HG03135 (cell line): Measurements from ENCODE around the gene HCK.

ENCODE experiments used
- ATAC-seq: cut with Tn5 transposase; IDR thresholded peaks from one replicate; pipeline ENCODE4 v1.9.1; 2021; ENCODE audit warnings: mild to moderate bottlenecking, moderate library complexity; ENCODE audit not compliant: unreplicated experiment

The HCK gene

DNA sequence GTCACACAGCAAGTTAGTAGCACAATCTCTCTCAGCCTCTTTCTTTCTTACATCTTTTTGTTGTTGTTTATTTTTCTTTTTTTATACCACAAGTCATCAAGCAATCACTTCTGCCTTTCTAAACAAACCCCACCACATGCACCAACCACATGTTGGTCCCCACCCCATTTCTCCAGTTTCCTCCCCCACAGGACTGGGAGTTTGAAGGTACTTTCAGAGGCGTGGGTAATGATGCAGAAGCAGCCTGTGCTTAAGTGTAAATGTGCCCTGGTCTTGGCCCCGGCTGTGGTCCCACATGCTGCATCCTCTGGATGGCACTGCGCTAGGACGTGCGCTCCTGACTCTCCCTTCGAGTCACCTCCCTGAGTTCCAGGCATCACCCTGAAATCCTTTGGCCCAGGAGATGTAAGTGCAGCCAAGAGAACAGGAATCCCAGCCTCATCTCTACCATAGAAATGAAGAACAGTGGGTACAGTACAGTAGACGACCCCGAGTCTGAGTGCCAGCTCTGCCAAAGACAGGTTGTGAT lies 5.7 kb downstream of the HCK start:
- ATAC-seq = no peak

- ATAC-seq = no peak
Measured at GRCh38 chr20:32059189-32059588, 7.1 kb downstream of the HCK start.

DNA sequence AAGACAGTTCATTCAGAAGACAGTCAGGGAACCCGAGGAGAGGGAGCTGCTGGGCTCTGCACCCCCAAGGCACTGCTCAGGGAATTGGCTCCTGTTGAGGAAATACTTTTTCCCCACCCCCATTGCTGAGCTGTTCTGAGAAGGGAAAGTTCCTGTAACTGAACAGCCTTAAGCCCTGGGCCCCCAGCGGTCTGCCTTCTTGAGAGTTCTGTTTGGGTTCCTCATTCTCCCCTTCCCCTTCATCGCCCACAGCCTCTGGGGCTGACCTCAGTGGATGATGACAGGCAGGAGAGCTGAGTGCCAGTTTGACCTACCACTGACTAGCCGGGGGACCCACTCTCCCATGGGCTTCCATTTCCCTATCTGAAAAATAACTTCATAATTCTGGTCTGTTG lies 10.7 kb downstream of the HCK start:
- no peak for ATAC-seq

DNA sequence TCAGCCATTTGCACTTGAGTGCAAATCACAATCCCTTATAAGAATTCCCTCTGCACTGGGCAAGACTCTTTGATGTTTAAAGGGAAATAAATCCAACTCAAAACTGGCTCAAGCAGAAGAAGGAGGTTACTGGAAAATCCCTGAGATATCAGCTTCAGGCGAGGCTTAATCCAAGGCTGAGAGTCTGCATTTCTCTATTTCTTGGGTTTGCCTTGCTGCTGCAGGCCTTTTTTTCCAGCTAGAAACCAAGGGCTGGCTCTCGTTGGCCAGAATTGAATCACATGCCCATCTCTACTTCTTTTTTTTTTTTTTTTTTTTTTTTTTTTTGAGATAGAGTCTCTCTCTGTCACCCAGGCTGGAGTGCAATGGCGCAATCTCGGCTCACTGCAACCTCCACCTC lies 11.7 kb downstream of the HCK start:
- no peak for ATAC-seq

GRCh38 chr20:32064667-32065066 lies 12.6 kb downstream of the HCK start:
- ATAC-seq = no peak

DNA sequence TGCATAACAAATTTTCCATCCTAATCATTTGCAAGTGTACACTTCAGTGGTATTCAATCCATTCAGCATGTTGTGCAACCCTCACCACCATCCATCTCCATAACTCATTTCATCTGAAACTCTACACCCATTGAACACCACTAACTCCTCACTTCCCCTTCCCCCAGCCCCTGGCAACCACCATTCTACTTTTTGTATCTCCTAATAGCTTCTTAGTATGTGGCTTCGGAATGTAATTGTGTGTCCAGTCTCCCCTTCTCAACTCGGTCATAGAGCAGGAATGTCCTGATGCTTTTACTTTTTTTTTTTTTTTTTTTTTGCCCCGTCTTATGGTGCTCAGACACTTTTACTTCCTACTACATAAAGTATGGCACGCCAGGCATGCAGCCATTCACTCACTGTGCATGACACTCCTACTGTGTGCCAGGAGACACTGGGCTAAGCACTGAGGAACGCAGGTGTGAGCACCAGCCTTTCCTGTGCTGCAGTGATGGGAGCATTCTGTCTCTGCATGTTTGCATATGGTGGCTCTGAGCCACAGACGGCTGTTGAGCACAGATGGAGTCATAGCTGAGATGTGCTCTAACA lies 15.3 kb downstream of the HCK start:
- no peak for ATAC-seq

GRCh38 chr20:32068174-32068573 lies 16.1 kb downstream of the HCK start:
- no peak for ATAC-seq

GRCh38 chr20:32069711-32070110 lies 17.7 kb downstream of the HCK start:
- no peak for ATAC-seq

- no peak for ATAC-seq
Measured at GRCh38 chr20:32070282-32070681, 18.2 kb downstream of the HCK start.

DNA sequence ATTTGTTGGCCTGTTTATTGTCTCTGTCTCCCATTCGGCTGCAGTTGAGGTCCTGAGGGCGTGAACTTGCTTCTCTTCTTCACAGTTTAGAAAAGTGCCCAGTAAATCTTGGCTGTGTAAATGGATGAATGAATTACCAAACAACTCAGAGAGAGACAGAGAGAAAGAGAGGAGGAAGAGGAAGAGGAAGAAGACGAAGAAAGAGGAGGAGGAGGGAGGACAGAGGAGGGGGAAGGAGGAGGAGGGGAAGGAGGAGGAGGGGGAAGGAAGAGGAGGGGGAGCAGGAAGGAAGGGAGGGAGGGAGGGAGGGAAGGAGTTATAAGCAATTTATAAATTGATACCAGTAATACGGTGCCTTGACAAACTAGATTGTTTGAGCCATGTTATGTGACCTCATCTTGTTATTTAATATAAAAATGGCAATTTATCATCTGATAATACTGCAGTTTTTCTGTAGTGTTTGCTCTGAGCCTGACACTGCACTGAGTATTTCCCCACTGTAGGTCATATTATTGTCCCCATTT lies 18.7 kb downstream of the HCK start:
- no peak for ATAC-seq

GRCh38 chr20:32071395-32072167 lies 19.5 kb downstream of the HCK start:
- ATAC-seq = no peak

DNA sequence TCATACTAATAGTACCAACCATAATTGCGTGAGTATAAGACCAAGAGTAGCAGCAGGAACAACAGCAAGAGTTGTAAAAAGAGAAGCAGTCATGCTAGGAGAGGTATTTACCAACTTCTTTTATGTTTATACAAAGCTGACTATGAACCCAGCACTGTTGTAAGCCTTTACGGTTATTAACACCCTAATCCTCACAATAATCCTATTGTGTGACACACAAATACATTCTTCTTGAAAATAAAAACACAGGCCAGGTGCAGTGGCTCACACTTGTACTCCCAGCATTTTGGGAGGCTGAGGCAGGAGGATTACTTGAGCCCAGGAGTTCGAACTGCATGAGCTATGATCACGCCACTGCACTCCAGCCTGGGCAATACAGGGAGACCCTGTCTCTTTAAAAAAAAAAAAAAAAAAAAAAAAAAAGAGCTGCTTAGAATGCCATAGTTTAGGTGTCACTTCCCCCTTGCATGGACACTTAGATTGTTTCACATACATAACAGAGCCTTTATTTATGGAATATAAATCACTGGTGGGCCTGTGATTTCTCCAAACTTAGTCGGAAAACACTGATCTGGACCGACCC lies 20.2 kb downstream of the HCK start:
- ATAC-seq = no peak

- no peak for ATAC-seq
Measured at GRCh38 chr20:32075534-32075933, 23.5 kb downstream of the HCK start.

GRCh38 chr20:32077190-32077589 lies 25.1 kb downstream of the HCK start:
- ATAC-seq = no peak

GRCh38 chr20:32078322-32078721 lies 26.3 kb downstream of the HCK start:
- no peak for ATAC-seq

GRCh38 chr20:32078791-32079190 lies 26.7 kb downstream of the HCK start:
- ATAC-seq = no peak

DNA sequence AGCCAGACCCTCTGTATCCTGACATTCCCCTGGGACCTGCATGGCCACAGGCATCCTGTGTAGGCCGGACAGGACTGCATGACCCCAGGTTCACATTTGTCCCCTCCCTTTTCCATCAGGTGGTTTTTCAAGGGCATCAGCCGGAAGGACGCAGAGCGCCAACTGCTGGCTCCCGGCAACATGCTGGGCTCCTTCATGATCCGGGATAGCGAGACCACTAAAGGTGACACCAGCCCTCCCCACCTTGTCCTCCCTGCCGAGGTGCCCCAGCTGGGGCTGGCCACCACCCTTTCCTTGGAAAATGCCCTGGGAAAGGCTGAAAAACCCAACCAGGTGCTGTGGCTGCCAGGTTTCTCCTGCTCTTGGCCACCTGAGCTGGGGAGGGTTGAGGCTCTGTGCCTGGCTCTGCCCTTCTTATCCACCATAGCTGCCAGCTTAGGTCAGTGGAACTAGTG lies 27.6 kb downstream of the HCK start:
- no peak for ATAC-seq

DNA sequence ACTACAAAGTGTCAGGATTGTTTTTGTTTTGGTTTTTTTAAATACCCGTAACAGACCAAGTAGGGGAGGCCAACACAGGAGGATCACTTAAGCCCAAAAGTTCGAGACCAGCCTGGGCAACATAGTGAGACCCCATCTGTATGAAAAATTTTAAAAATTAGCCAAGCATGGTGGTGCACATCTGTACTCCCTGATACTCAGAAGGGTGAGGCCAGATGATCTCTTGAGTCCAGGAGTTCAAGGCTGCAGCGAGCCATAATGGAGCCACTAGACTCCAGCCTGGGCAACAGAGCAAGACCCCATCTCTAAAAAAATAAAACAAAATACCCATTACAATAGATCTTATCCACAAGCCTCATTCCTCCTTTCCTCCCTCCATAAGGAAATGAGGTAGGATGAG lies 28.7 kb downstream of the HCK start:
- no peak for ATAC-seq

DNA sequence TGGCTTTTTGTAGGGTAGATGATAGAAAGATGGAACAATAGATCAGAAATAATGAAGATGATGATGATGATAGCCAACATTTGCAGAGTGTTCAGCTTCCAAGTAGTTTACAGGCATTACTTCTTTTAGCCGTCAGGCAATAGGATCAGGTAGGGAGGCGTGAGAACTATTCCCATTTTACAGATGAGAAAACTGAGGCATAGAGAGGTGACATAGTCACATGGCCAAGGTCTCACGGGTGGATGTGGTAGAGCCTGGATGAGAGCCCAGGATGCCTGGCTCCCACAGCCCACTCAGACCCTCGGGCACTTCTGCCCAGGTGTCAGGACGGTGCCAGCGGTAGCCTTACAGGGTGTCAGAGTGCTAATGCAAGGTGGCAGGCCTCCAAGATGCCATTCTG lies 31.4 kb downstream of the HCK start:
- no peak for ATAC-seq

- no peak for ATAC-seq
Measured at GRCh38 chr20:32087070-32087469, 35.0 kb downstream of the HCK start.

DNA sequence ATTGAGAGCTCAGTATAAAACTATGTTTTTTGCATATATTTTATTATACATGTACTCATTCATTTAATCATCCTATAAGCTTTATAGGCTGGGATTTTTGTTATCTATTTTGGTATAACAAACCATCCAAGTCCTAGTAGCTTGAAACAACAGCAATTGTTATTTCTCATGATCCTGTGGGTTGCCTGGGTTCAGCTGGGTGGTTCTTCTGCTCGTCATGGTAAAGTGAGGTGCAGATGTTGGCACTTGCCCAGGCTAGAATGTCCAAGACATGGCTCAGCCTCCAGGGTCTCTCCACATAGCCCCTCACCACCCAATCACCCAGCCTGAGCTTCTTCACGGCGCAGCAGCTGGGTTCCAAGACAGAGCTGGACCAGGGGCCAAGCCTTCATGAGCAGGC lies 36.7 kb downstream of the HCK start:
- no peak for ATAC-seq
